ENCODE data around the gene SLN. TPM values are rescaled to one million over a fixed set of nuclear protein-coding genes. Genes with fewer than 3 reads are reported as not detected.
"Not testable (repeated sequence)": the region's sequence is repeated elsewhere in the genome, so short reads cannot be mapped to it uniquely, and the experiment has no call there.

The SLN gene
- polyA plus RNA-seq (2012; ENCODE audit: insufficient read depth, insufficient read length, low read depth): not detected

GRCh38 chr11:107711861-107712755 is at the start of gene SLN:
Gene SLN (minus strand): TSS chr11:107712056.
- H3K9me3 ChIP-seq: no peaks in the 10 kb centered on the region

GRCh38 chr11:107758719-107759355 is 47.0 kb upstream of the SLN start:
- H3K4me1 ChIP-seq, DNase-seq: not testable (repeated sequence)

More at GRCh38 chr11:107711861-107712755, at the start of gene SLN:
- Histone ChIP-seq H3K4me1 (no peaks in the 10 kb centered on the region), H3K4me3 (ENCODE audit: low read depth, low read length) (no peak within 1 kb of the TSS), H3K36me3 (no peaks in the 10 kb centered on the region), H3K27me3 (peaks cover 15% of the 10 kb centered on the region)
- TF ChIP-seq CTCF (IDR thresholded peaks at IDR 0.05; ENCODE audit: low read depth, low read length): no peak
- no peak for DNase-seq

GRCh38 chr11:107757661-107758060 is 45.8 kb upstream of the SLN start:
- TF ChIP-seq CTCF (IDR thresholded peaks at IDR 0.05; ENCODE audit: low read depth, low read length): peak; percentile 51
- H3K36me3 ChIP-seq: no peaks in the 10 kb centered on the region
- peaks cover 2% of the 10 kb centered on the region; the same call in 1 of the 2 replicates for H3K27me3 ChIP-seq
- H3K9me3 ChIP-seq: no peaks in the 10 kb centered on the region
- H3K4me3 ChIP-seq (ENCODE audit: low read depth, low read length): no peak overlapping the region
- DNase-seq: peak; percentile 15
- no peaks in the 10 kb centered on the region for H3K4me1 ChIP-seq

More at GRCh38 chr11:107758719-107759355, 47.0 kb upstream of the SLN start:
- not testable (repeated sequence) for H3K36me3 ChIP-seq; H3K4me3 ChIP-seq (ENCODE audit: low read depth, low read length); H3K27me3 ChIP-seq; H3K9me3 ChIP-seq

- no peaks in the 10 kb centered on the region for H3K36me3 ChIP-seq
- no peak for TF ChIP-seq CTCF (IDR thresholded peaks at IDR 0.05; ENCODE audit: low read depth, low read length)
- no peaks in the 10 kb centered on the region for H3K4me1 ChIP-seq
- H3K9me3 ChIP-seq: no peaks in the 10 kb centered on the region
- no peak for DNase-seq
- H3K4me3 ChIP-seq (ENCODE audit: low read depth, low read length): no peak overlapping the region
- peaks cover 4% of the 10 kb centered on the region; the same call in 1 of the 2 replicates for H3K27me3 ChIP-seq
Measured at GRCh38 chr11:107756553-107756952, 44.7 kb upstream of the SLN start.

- no peak overlapping the region for H3K4me3 ChIP-seq (ENCODE audit: low read depth, low read length)
- H3K9me3 ChIP-seq: no peaks in the 10 kb centered on the region
- no peaks in the 10 kb centered on the region for H3K36me3 ChIP-seq
- no peak for DNase-seq
- H3K27me3 ChIP-seq: peaks cover 10% of the 10 kb centered on the region
- no peaks in the 10 kb centered on the region for H3K4me1 ChIP-seq
- TF ChIP-seq CTCF (IDR thresholded peaks at IDR 0.05; ENCODE audit: low read depth, low read length): no peak
Measured at GRCh38 chr11:107752949-107753822, 41.3 kb upstream of the SLN start.

GRCh38 chr11:107752508-107752907 is 40.7 kb upstream of the SLN start:
- Histone ChIP-seq H3K27me3 (peaks cover 10% of the 10 kb centered on the region), H3K4me1 (no peaks in the 10 kb centered on the region), H3K36me3 (no peaks in the 10 kb centered on the region), H3K9me3 (no peaks in the 10 kb centered on the region), H3K4me3 (ENCODE audit: low read depth, low read length) (no peak overlapping the region)
- DNase-seq: no peak
- TF ChIP-seq CTCF (IDR thresholded peaks at IDR 0.05; ENCODE audit: low read depth, low read length): no peak
